Hepatocyte (in vitro differentiated cells): ENCODE results near the gene SRRM4. TPM values are rescaled to one million over a fixed set of nuclear protein-coding genes. Genes with fewer than 3 reads are reported as not detected.

Experiments used
- DNase-seq: peaks from one replicate; pipeline ENCODE4 v3.0.0-alpha.2; 2016; ENCODE audit warnings: low spot score
- H2AFZ ChIP-seq: fragments of 200-600 bp; sonication (generic); 2 replicates; pipeline ENCODE4 v1.6.0; 2016; ENCODE audit warnings: antibody characterized with exemption, mild to moderate bottlenecking
- H3K27ac ChIP-seq: fragments of 200-600 bp; sonication (generic); 2 replicates; pipeline ENCODE4 v1.5.1; 2016; ENCODE audit warnings: mild to moderate bottlenecking
- H3K27me3 ChIP-seq: fragments of 200-600 bp; sonication (generic); 2 replicates; pipeline ENCODE4 v1.6.1; 2016
- H3K36me3 ChIP-seq: fragments of 200-600 bp; sonication (generic); replicated peaks from 2 replicates; pipeline ENCODE4 v1.5.1; 2016; ENCODE audit warnings: low read depth; ENCODE audit not compliant: insufficient read depth
- H3K4me1 ChIP-seq: fragments of 200-600 bp; sonication (generic); 2 replicates; pipeline ENCODE4 v1.5.1; 2016; ENCODE audit warnings: mild to moderate bottlenecking, moderate library complexity; ENCODE audit not compliant: insufficient read depth
- H3K4me2 ChIP-seq: fragments of 200-600 bp; sonication (generic); 2 replicates; pipeline ENCODE4 v1.6.0; 2016
- H3K4me3 ChIP-seq: fragments of 200-600 bp; sonication (generic); 2 replicates; pipeline ENCODE4 v1.5.1; 2016; ENCODE audit warnings: mild to moderate bottlenecking
- H3K79me2 ChIP-seq: fragments of 200-600 bp; sonication (generic); 2 replicates; pipeline ENCODE4 v1.6.0; 2017; ENCODE audit warnings: mild to moderate bottlenecking
- H3K9me2 ChIP-seq: fragments of 200-600 bp; sonication (generic); replicated peaks from 2 replicates; pipeline ENCODE4 v1.6.0; 2017; ENCODE audit warnings: mild to moderate bottlenecking; ENCODE audit not compliant: insufficient read depth
- H3K9me3 ChIP-seq: fragments of 200-600 bp; sonication (generic); 2 replicates; pipeline ENCODE4 v1.5.1; 2016; ENCODE audit warnings: low read depth, mild to moderate bottlenecking
- H4K20me1 ChIP-seq: fragments of 200-600 bp; sonication (generic); 2 replicates; pipeline ENCODE4 v1.6.0; 2016; ENCODE audit warnings: mild to moderate bottlenecking; ENCODE audit not compliant: insufficient read depth, poor library complexity, severe bottlenecking
- EZH2 ChIP-seq: fragments of 200-600 bp; sonication (generic); IDR thresholded peaks from 2 replicates; pipeline ENCODE4 v1.6.1; 2016; ENCODE audit warnings: antibody characterized with exemption, mild to moderate bottlenecking, borderline replicate concordance
- EZH2phosphoT487 ChIP-seq: fragments of 200-600 bp; sonication (generic); IDR thresholded peaks from one replicate; pipeline ENCODE4 v1.6.1; 2018; ENCODE audit warnings: antibody characterized with exemption, mild to moderate bottlenecking, low read depth, moderate library complexity; ENCODE audit not compliant: unreplicated experiment, severe bottlenecking
- WGBS: methylation state at CpG from one replicate; pipeline ENCODE4 v1.1.6; 2016; ENCODE audit warnings: low lambda C conversion rate; ENCODE audit errors: missing lambda C conversion rate; 5-methylcytosine and 5-hydroxymethylcytosine counted together
- polyA plus RNA-seq: library from polyadenylated mRNA; unstranded; fragments of >200 nt; fragmentation: Nextera tagmentation; extraction: Ambion mirVana; gene quantifications from 2 replicates; pipeline ENCODE4 v1.2.1, GENCODE V29; 2016
- total RNA-seq: library from RNA; depleted of rRNA; stranded (reverse); fragments of >200 nt; gene quantifications from 2 replicates; pipeline ENCODE4 v1.2.3, GENCODE V29; 2014
- TF ChIP-seq, protein P1 (sequence below): fragments of 200-600 bp; sonication (generic); IDR thresholded peaks from 2 replicates; pipeline ENCODE4 v1.5.1; 2016; ENCODE audit warnings: antibody characterized with exemption, mild to moderate bottlenecking; ENCODE audit not compliant: poor library complexity

The SRRM4 gene
- total and polyA plus RNA-seq, 2 experiments from 2014 or later, result 0.03 to 0.05 TPM

GRCh38 chr12:119050663-119051062 lies 69.3 kb downstream of the SRRM4 start:
- no peak overlapping the region for H2AFZ ChIP-seq
- no peak overlapping the region for H3K4me3 ChIP-seq
- no peak overlapping the region for H3K27ac ChIP-seq
- no peaks in the 10 kb centered on the region for H3K27me3 ChIP-seq
- TF ChIP-seq EZH2phosphoT487 (no peak), EZH2 (no peak)
- TF ChIP-seq, protein P1, sequence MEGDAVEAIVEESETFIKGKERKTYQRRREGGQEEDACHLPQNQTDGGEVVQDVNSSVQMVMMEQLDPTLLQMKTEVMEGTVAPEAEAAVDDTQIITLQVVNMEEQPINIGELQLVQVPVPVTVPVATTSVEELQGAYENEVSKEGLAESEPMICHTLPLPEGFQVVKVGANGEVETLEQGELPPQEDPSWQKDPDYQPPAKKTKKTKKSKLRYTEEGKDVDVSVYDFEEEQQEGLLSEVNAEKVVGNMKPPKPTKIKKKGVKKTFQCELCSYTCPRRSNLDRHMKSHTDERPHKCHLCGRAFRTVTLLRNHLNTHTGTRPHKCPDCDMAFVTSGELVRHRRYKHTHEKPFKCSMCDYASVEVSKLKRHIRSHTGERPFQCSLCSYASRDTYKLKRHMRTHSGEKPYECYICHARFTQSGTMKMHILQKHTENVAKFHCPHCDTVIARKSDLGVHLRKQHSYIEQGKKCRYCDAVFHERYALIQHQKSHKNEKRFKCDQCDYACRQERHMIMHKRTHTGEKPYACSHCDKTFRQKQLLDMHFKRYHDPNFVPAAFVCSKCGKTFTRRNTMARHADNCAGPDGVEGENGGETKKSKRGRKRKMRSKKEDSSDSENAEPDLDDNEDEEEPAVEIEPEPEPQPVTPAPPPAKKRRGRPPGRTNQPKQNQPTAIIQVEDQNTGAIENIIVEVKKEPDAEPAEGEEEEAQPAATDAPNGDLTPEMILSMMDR, result no peak
- H3K4me2 ChIP-seq, result no peak overlapping the region
- no peaks in the 10 kb centered on the region for H3K9me2 ChIP-seq
- H3K36me3 ChIP-seq, result no peaks in the 10 kb centered on the region
- no peaks in the 10 kb centered on the region for H3K4me1 ChIP-seq
- no peak for DNase-seq
- H4K20me1 ChIP-seq, result no peaks in the 10 kb centered on the region
- H3K9me3 ChIP-seq, result no peaks in the 10 kb centered on the region
- H3K79me2 ChIP-seq, result no peaks in the 10 kb centered on the region

- Histone ChIP-seq H3K36me3 (no peaks in the 10 kb centered on the region), H3K9me3 (no peaks in the 10 kb centered on the region), H3K27me3 (no peaks in the 10 kb centered on the region), H3K79me2 (no peaks in the 10 kb centered on the region), H2AFZ (no peak overlapping the region), H3K4me3 (no peak overlapping the region), H3K27ac (no peak overlapping the region), H3K9me2 (no peaks in the 10 kb centered on the region), H3K4me1 (no peaks in the 10 kb centered on the region), H4K20me1 (no peaks in the 10 kb centered on the region), H3K4me2 (no peak overlapping the region)
- no peak for DNase-seq
- TF ChIP-seq EZH2 (no peak), EZH2phosphoT487 (no peak)
- TF ChIP-seq, protein P1, result no peak
- 86% methylated on average over 4 of the region's 4 CpGs for WGBS
Observed at GRCh38 chr12:119051474-119051873, 70.1 kb downstream of the SRRM4 start.

DNA sequence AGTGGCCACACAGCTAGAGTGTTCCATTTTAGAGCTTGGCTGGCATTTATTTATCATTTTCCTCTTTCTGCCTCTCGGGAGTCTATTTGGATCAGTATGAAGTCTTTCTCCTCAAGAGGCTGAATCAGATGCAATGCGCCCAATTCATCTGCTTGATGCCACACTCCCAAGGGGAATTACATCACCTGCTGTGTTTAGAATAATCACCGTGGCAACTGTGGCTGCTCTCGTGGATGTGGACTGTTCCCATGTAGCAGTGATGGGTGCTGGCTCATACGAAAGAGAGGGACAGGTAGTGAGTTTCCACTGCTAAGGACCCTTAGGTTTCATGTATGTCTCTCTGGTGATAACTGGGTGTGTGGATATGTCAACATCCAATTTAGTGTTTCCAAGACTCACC lies 70.7 kb downstream of the SRRM4 start:
- TF ChIP-seq EZH2phosphoT487 (no peak), EZH2 (no peak)
- TF ChIP-seq, protein P1, result no peak
- no peak overlapping the region for H3K4me2 ChIP-seq
- H2AFZ ChIP-seq, result no peak overlapping the region
- no peaks in the 10 kb centered on the region for H3K9me3 ChIP-seq
- H3K9me2 ChIP-seq, result no peaks in the 10 kb centered on the region
- H3K79me2 ChIP-seq, result no peaks in the 10 kb centered on the region
- H4K20me1 ChIP-seq, result no peaks in the 10 kb centered on the region
- no peaks in the 10 kb centered on the region for H3K4me1 ChIP-seq
- H3K27me3 ChIP-seq, result no peaks in the 10 kb centered on the region
- no peak for DNase-seq
- WGBS, result 85% methylated on average over 5 of the region's 5 CpGs
- no peak overlapping the region for H3K4me3 ChIP-seq
- no peak overlapping the region for H3K27ac ChIP-seq
- no peaks in the 10 kb centered on the region for H3K36me3 ChIP-seq

DNA sequence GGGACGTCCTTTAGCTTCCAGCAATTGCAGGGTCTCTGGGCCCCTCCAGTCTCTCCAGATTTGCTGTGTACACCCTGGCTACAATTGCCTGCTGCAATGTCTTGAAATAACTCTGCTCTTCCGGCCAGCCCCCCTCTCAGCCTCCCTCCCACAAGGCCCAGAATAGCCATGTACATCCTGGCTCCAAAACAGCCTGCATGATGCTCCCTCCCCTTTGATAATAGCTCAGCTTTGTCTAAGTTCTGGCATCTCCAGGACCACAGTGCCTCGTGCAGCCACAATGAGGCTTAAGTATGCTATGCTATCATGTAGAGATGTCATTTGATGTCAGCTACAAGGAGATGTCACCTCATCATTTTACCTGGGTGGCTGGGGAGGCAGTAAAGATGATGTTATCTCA lies 74.6 kb downstream of the SRRM4 start:
- Histone ChIP-seq H3K27me3 (no peaks in the 10 kb centered on the region), H3K4me3 (no peak overlapping the region), H2AFZ (no peak overlapping the region), H3K36me3 (no peaks in the 10 kb centered on the region), H3K9me3 (no peaks in the 10 kb centered on the region), H3K9me2 (no peaks in the 10 kb centered on the region), H4K20me1 (no peaks in the 10 kb centered on the region), H3K79me2 (no peaks in the 10 kb centered on the region), H3K4me2 (no peak overlapping the region), H3K27ac (no peak overlapping the region), H3K4me1 (no peaks in the 10 kb centered on the region)
- TF ChIP-seq EZH2, result no peak
- no peak for TF ChIP-seq EZH2phosphoT487
- TF ChIP-seq, protein P1, result no peak
- 55% methylated on average over 3 of the region's 3 CpGs for WGBS
- no peak for DNase-seq
